Prostate gland (tissue), 2 donors: Measurements from ENCODE around the gene DHRS12. TPM values are rescaled to one million over a fixed set of nuclear protein-coding genes. Genes with fewer than 3 reads are reported as not detected.
A peak's percentile ranks its signal among the peaks of the same experiment; 100 is the strongest.

ENCODE experiments used
- DNase-seq: peaks from one replicate; pipeline ENCODE4 v3.0.0-alpha.2; 2019; ENCODE audit warnings: low spot score
- H3K27ac ChIP-seq, 2 donors: fragments of 200-600 bp; sonication (generic); 2 replicates each; pipeline ENCODE4 v1.5.1; 2017 to 2019
- H3K27me3 ChIP-seq: fragments of 200-600 bp; sonication (generic); replicated peaks from 2 replicates; pipeline ENCODE4 v1.5.1; 2019; ENCODE audit not compliant: insufficient read depth
- H3K36me3 ChIP-seq, 2 donors: fragments of 200-600 bp; sonication (generic); 1 replicate in 1 of 2; 2 replicates in 1 of 2; pipeline versions ENCODE4 v1.5.1 to v1.8.1; 2017 to 2019
- H3K4me1 ChIP-seq: fragments of 200-600 bp; sonication (generic); replicated peaks from 2 replicates; pipeline ENCODE4 v1.5.1; 2019
- H3K4me3 ChIP-seq, 2 donors: fragments of 200-600 bp; sonication (generic); 2 replicates each; pipeline ENCODE4 v1.5.1; 2017 to 2019
- H3K9me3 ChIP-seq: fragments of 200-600 bp; sonication (generic); 2 replicates; pipeline ENCODE4 v1.5.1; 2017
- CTCF ChIP-seq, 4 experiments: fragments of 200-600 bp in 2 of 4; fragments of 450-650 bp in 2 of 4; sonication (generic) in 2 of 4; IDR thresholded peaks; 1 replicate in 3 of 4; 2 replicates in 1 of 4; pipeline ENCODE4 v1.5.1; 2016 to 2019; ENCODE audit warnings: antibody characterized with exemption in 4 of 4, mild to moderate bottlenecking in 2 of 4, moderate library complexity in 2 of 4
- POLR2A ChIP-seq: fragments of 450-650 bp; IDR thresholded peaks from one replicate; pipeline ENCODE4 v1.6.1; 2016; ENCODE audit warnings: antibody characterized with exemption, mild to moderate bottlenecking
- POLR2AphosphoS5 ChIP-seq: sonication (generic); formaldehyde crosslinking; IDR thresholded peaks from one replicate; pipeline ENCODE4 v1.6.1; 2017; ENCODE audit warnings: antibody characterized with exemption
- WGBS: methylation state at CpG from one replicate; pipeline ENCODE4 v1.1.5; 2018; 5-methylcytosine and 5-hydroxymethylcytosine counted together
- intact Hi-C: fragments of 100-400 bp; cut with DNase I; formaldehyde crosslinking; loops from one replicate; pipeline ENCODE4 v1.14.2; 2022
- total RNA-seq, 2 donors: library from RNA; depleted of rRNA; stranded (reverse); fragments of >200 nt; gene quantifications; one replicate each; pipeline ENCODE4 v1.1.0, GENCODE V29; 2016

Gene DHRS12
- total RNA-seq, 2 donors from 2014 or later = 18.7 to 19.8 TPM

DNA sequence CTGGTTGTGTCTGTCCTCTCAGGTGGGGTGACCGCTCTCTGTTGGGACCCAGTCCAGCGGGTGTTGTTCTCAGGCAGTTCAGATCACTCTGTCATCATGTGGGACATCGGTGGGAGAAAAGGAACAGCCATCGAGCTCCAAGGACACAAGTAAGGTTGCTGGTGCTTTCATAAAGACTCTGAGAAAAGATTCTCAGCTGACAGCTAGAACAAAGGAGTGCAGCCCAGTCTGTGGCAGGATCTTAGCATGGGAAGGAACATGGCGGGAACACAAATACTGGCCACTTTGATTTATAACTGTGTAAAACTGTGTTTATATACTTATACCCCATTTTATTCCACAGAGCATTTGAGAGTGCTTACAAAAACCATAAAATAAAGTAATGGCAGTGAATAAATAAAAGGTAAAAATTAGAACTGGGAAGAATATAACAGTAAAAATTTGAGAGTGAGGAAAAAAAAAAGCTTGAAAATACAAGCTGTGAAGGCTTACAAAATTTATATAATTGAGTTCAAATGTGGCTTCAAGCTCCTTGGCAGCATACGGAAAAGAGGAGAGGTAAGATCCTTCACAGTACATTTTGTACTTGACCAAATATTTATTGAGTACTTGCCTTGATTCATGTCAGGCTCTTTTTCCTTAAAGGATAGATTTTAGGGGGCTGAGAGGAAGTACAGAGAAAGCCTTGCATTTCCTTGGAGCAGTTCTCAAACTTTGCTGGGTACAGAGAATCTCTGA is 64.8 kb downstream of the DHRS12 start:
- no peaks in the 10 kb centered on the region for H3K9me3 ChIP-seq
- no peak overlapping the region for H3K4me3 ChIP-seq
- peak overlapping the region; percentile 77 to 81 for H3K27ac ChIP-seq
- intact Hi-C loops = loop anchor here (5.0 to 10.0 kb wide), 4 partner anchors 152 to 504 kb away; partner anchors contain the start of gene INTS6
- H3K4me1 ChIP-seq = peaks cover 12% of the 10 kb centered on the region
- no peaks in the 10 kb centered on the region for H3K36me3 ChIP-seq
- TF ChIP-seq CTCF (IDR thresholded peaks at IDR 0.05) = no peak
- no peak for TF ChIP-seq POLR2AphosphoS5
- no peak for TF ChIP-seq POLR2A
- WGBS = 32% methylated on average over 6 of the region's 6 CpGs
- H3K27me3 ChIP-seq = no peaks in the 10 kb centered on the region
- DNase-seq = peak; percentile 23

- H3K4me1 ChIP-seq = peaks cover 12% of the 10 kb centered on the region
- H3K27ac ChIP-seq = peak overlapping the region; percentile 77 to 81
- no peaks in the 10 kb centered on the region for H3K9me3 ChIP-seq
- intact Hi-C loops = loop anchor here (5.0 to 10.0 kb wide), 4 partner anchors 151 to 504 kb away; partner anchors contain the start of gene INTS6
- no peak for TF ChIP-seq CTCF (IDR thresholded peaks at IDR 0.05)
- no peak for TF ChIP-seq POLR2AphosphoS5
- TF ChIP-seq POLR2A = no peak
- no peak for DNase-seq
- no peaks in the 10 kb centered on the region for H3K27me3 ChIP-seq
- H3K4me3 ChIP-seq = no peak overlapping the region
- no peaks in the 10 kb centered on the region for H3K36me3 ChIP-seq
- 89% methylated on average over 2 of the region's 2 CpGs for WGBS
Measured at GRCh38 chr13:51738226-51738905, 65.6 kb downstream of the DHRS12 start.

- Histone ChIP-seq H3K4me3 (no peak overlapping the region), H3K9me3 (no peaks in the 10 kb centered on the region), H3K27ac (no peak overlapping the region), H3K36me3 (no peaks in the 10 kb centered on the region), H3K4me1 (peaks cover 12% of the 10 kb centered on the region), H3K27me3 (no peaks in the 10 kb centered on the region)
- intact Hi-C loops = loop anchor here (5.0 to 10.0 kb wide), 4 partner anchors 150 to 503 kb away; partner anchors contain the start of gene INTS6
- no peak for TF ChIP-seq CTCF (IDR thresholded peaks at IDR 0.05)
- TF ChIP-seq POLR2A = no peak
- TF ChIP-seq POLR2AphosphoS5 = no peak
- WGBS = 93% methylated on average over 3 of the region's 3 CpGs
- DNase-seq = no peak
Measured at GRCh38 chr13:51737609-51738008, 66.4 kb downstream of the DHRS12 start.

- Histone ChIP-seq H3K36me3 (no peaks in the 10 kb centered on the region), H3K27me3 (no peaks in the 10 kb centered on the region), H3K4me3 (no peak overlapping the region), H3K4me1 (peaks cover 8% of the 10 kb centered on the region), H3K27ac (no peak overlapping the region), H3K9me3 (no peaks in the 10 kb centered on the region)
- no peak for TF ChIP-seq CTCF (IDR thresholded peaks at IDR 0.05)
- no peak for TF ChIP-seq POLR2AphosphoS5
- TF ChIP-seq POLR2A = no peak
- intact Hi-C loops = loop anchor here (5.0 to 10.0 kb wide), 4 partner anchors 147 to 500 kb away; partner anchors contain the start of gene INTS6
- WGBS = 91% methylated on average over 2 of the region's 2 CpGs
- DNase-seq = no peak
Measured at GRCh38 chr13:51734786-51735185, 69.2 kb downstream of the DHRS12 start.
